Trophoblast cell (in vitro differentiated cells and primary cell): Measurements from ENCODE around the gene SCNM1.

Experiments
- DNase-seq, 2 donors: peaks; one replicate each; pipeline ENCODE4 v3.0.0-alpha.2; 2016
- H2AFZ ChIP-seq: 2 replicates; pipeline ENCODE4 v1.6.1; 2013; ENCODE audit warnings: low read length, moderate library complexity, mild to moderate bottlenecking; ENCODE audit not compliant: insufficient read depth, poor library complexity
- H2AK5ac ChIP-seq: 2 replicates; pipeline ENCODE4 v1.6.1; 2013; ENCODE audit warnings: mild to moderate bottlenecking, low read length
- H2BK120ac ChIP-seq: 2 replicates; pipeline ENCODE4 v1.6.1; 2013; ENCODE audit warnings: low read length, mild to moderate bottlenecking, moderate library complexity; ENCODE audit not compliant: insufficient read depth, poor library complexity
- H2BK12ac ChIP-seq: 2 replicates; pipeline ENCODE4 v1.6.1; 2013; ENCODE audit warnings: mild to moderate bottlenecking, low read length, moderate library complexity
- H2BK5ac ChIP-seq: 2 replicates; pipeline ENCODE4 v1.6.1; 2013; ENCODE audit warnings: low read length, low read depth, moderate library complexity, mild to moderate bottlenecking; ENCODE audit not compliant: poor library complexity
- H3K14ac ChIP-seq: 2 replicates; pipeline ENCODE4 v1.6.1; 2013; ENCODE audit warnings: mild to moderate bottlenecking, low read length
- H3K18ac ChIP-seq: 2 replicates; pipeline ENCODE4 v1.6.1; 2013; ENCODE audit warnings: mild to moderate bottlenecking, low read length
- H3K23ac ChIP-seq: 2 replicates; pipeline ENCODE4 v1.6.1; 2013; ENCODE audit warnings: low read length
- H3K27ac ChIP-seq: 2 replicates; pipeline ENCODE4 v1.5.1; 2013; ENCODE audit warnings: low read depth, mild to moderate bottlenecking, inconsistent platforms, low read length, moderate library complexity
- H3K27me3 ChIP-seq: 2 replicates; pipeline ENCODE4 v1.6.1; 2013; ENCODE audit warnings: inconsistent platforms, mild to moderate bottlenecking, low read length, moderate library complexity; ENCODE audit not compliant: insufficient read depth
- H3K36me3 ChIP-seq, 2 experiments: 1 replicate in 1 of 2; 2 replicates in 1 of 2; pipeline ENCODE4 v1.6.1; 2013; ENCODE audit warnings: low read length in 2 of 2, mild to moderate bottlenecking in 2 of 2, moderate library complexity in 1 of 2; ENCODE audit not compliant: insufficient read depth in 2 of 2, control insufficient read depth in 1 of 2
- H3K4ac ChIP-seq: 2 replicates; pipeline ENCODE4 v1.6.1; 2013; ENCODE audit warnings: low read depth, mild to moderate bottlenecking, low read length, moderate library complexity
- H3K4me1 ChIP-seq, 2 experiments: 1 replicate in 1 of 2; 2 replicates in 1 of 2; pipeline ENCODE4 v1.6.1; 2013; ENCODE audit warnings: low read length in 2 of 2, mild to moderate bottlenecking in 2 of 2, moderate library complexity in 1 of 2; ENCODE audit not compliant: insufficient read depth in 2 of 2, control insufficient read depth in 1 of 2
- H3K4me2 ChIP-seq: 2 replicates; pipeline ENCODE4 v1.6.1; 2013; ENCODE audit warnings: inconsistent platforms, mild to moderate bottlenecking, low read length, moderate library complexity
- H3K4me3 ChIP-seq: 2 replicates; pipeline ENCODE4 v1.5.1; 2013; ENCODE audit warnings: mild to moderate bottlenecking, low read depth, low read length, inconsistent platforms
- H3K79me1 ChIP-seq: one replicate; pipeline ENCODE4 v1.6.1; 2013; ENCODE audit warnings: low read length
- H3K79me2 ChIP-seq: 2 replicates; pipeline ENCODE4 v1.6.1; 2013; ENCODE audit warnings: low read length, mild to moderate bottlenecking; ENCODE audit not compliant: control insufficient read depth, insufficient read depth, poor library complexity
- H3K9ac ChIP-seq: 2 replicates; pipeline ENCODE4 v1.6.1; 2013; ENCODE audit warnings: mild to moderate bottlenecking, low read length
- H3K9me3 ChIP-seq: 2 replicates; pipeline ENCODE4 v1.6.1; 2013; ENCODE audit warnings: low read depth, mild to moderate bottlenecking, control low read depth, inconsistent platforms, low read length; ENCODE audit not compliant: insufficient read depth
- H4K12ac ChIP-seq: 2 replicates; pipeline ENCODE4 v1.6.1; 2013; ENCODE audit warnings: low read depth, mild to moderate bottlenecking, low read length, moderate library complexity
- H4K8ac ChIP-seq: 2 replicates; pipeline ENCODE4 v1.6.1; 2013; ENCODE audit warnings: low read depth, mild to moderate bottlenecking, low read length, moderate library complexity
- H4K91ac ChIP-seq: one replicate; pipeline ENCODE4 v1.6.1; 2013; ENCODE audit warnings: low read depth, mild to moderate bottlenecking, low read length, moderate library complexity
- WGBS: extraction: QIAGEN DNeasy Blood & Tissue Kit; methylation state at CpG from one replicate; pipeline ENCODE4 v1.1.7; 2013; ENCODE audit warnings: missing lambda C conversion rate; ENCODE audit not compliant: insufficient read length, insufficient coverage; ENCODE audit errors: extremely low coverage; 5-methylcytosine and 5-hydroxymethylcytosine counted together

Gene SCNM1

DNA sequence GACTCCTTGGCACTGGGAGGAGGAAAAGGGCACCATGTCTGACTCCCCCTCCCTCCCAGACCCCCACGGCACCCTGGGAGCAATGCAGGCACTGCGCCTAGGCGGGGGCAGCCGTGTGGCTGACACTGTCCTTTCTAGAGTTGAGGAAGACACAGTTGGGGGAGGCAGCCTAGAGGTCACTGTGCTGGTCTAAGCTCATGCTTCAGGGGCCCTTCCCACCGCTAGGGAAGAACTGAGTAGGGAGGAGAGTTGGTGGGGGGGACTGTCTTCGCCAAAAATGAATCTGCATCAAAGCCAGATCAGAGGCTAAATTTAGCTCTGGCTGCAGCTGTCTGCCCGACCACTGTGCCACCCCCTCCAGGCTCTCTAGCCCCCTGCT is 22.9 kb upstream of the SCNM1 start:
- peaks cover 8 to 15% of the 10 kb centered on the region in 2 experiments for H3K4me1 ChIP-seq
- no peaks in the 10 kb centered on the region for H3K9me3 ChIP-seq
- H3K18ac ChIP-seq: no peak overlapping the region
- no peak for DNase-seq
- no peaks in the 10 kb centered on the region for H3K79me2 ChIP-seq
- no peak overlapping the region for H3K23ac ChIP-seq
- no peak overlapping the region for H3K4me2 ChIP-seq
- H3K79me1 ChIP-seq: peaks cover 2% of the 10 kb centered on the region
- H2BK5ac ChIP-seq: no peak overlapping the region
- H3K14ac ChIP-seq: no peak overlapping the region
- whole genome bisulfite sequencing: no CpG with 5 or more reads among the region's 7 CpGs
- H2BK12ac ChIP-seq: no peak overlapping the region
- H4K91ac ChIP-seq: no peak overlapping the region
- H2AFZ ChIP-seq: no peak overlapping the region
- peaks cover 16% of the 10 kb centered on the region for H3K27me3 ChIP-seq
- no peak overlapping the region for H2AK5ac ChIP-seq
- H3K36me3 ChIP-seq: no peaks in the 10 kb centered on the region
- H3K27ac ChIP-seq: no peak overlapping the region
- H3K4me3 ChIP-seq: no peak overlapping the region
- no peak overlapping the region for H2BK120ac ChIP-seq
- H4K12ac ChIP-seq: no peak overlapping the region
- no peak overlapping the region for H3K9ac ChIP-seq
- no peak overlapping the region for H4K8ac ChIP-seq
- no peak overlapping the region for H3K4ac ChIP-seq

DNA sequence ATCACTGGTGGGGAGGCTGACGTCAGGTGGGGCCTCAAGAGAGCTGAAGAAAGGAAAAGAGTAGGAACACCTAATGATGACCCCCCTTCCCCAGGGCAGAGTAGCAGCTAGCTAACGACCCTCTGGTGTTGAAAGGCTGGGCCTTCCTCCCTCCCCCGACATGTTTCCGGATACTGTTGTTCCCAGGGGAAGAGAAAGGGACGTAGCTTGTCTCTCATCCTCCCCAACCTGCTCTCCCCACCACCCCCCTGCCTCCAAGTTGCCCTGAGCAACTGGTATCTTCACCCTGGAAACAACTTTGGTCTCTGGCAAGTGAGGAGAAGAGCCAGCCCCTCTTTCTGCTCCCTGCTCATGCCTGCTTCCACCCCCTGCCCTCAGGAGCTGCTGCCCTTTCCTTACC is 22.0 kb upstream of the SCNM1 start:
- Histone ChIP-seq H3K4ac (no peak overlapping the region), H3K27me3 (peaks cover 16% of the 10 kb centered on the region), H3K14ac (no peak overlapping the region), H2BK120ac (no peak overlapping the region), H4K8ac (no peak overlapping the region), H4K12ac (no peak overlapping the region), H2BK5ac (no peak overlapping the region), H3K79me1 (peaks cover 2% of the 10 kb centered on the region), H3K4me3 (no peak overlapping the region), H3K4me2 (no peak overlapping the region), H3K79me2 (no peaks in the 10 kb centered on the region), H3K18ac (no peak overlapping the region), H3K27ac (no peak overlapping the region), H3K23ac (no peak overlapping the region), H3K9me3 (no peaks in the 10 kb centered on the region), H2AFZ (no peak overlapping the region), H2BK12ac (no peak overlapping the region), H4K91ac (no peak overlapping the region), H3K36me3 (no peaks in the 10 kb centered on the region), H3K4me1 (peaks cover 8 to 15% of the 10 kb centered on the region in 2 experiments), H2AK5ac (no peak overlapping the region), H3K9ac (no peak overlapping the region)
- no CpG with 5 or more reads among the region's 5 CpGs for WGBS
- DNase-seq: no peak

DNA sequence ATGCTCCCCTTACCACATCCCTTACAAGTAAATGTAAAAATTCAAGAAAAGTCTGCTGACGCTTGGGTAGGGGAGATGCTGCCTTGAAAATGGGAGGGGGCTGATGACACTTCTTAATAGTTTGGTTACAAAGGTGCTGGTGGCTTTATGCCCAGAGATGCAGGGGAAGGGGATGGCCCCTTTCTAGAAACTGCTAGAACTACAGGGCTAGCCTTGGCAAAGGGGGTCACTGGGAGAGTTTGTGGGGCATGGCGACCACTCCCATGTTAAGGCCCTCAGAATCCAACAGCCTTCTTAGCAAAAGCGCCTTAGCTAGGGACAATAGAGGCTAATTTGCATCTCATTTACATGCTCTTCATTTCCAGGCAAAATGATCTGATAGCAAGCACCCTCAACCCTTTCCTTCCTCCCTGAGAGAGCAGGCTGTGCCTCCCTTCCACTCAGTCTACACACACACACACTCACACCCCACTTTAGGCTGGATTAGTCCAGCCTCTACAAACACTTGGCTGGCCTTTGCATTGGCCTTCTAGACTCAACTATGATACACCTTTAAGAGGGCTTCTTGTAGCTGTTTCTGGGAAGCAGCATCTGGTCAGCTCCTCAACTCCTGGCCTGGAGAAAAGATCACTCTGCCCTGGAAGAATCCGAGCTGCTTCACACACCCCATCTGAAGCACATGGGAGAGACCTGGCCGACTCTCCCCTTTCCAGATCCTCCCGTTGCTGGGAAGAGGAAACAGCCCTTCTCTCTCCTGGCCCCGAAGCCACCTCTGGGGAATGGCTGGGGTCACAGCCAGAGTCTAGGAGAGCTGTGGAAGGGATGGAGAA is 21.3 kb upstream of the SCNM1 start:
- Histone ChIP-seq H3K36me3 (no peaks in the 10 kb centered on the region), H4K12ac (no peak overlapping the region), H4K91ac (no peak overlapping the region), H3K9ac (no peak overlapping the region), H2BK5ac (no peak overlapping the region), H3K4me1 (peaks cover 8 to 15% of the 10 kb centered on the region in 2 experiments), H3K23ac (no peak overlapping the region), H3K27me3 (peaks cover 16% of the 10 kb centered on the region), H2AFZ (no peak overlapping the region), H2BK120ac (no peak overlapping the region), H4K8ac (no peak overlapping the region), H3K79me2 (no peaks in the 10 kb centered on the region), H2BK12ac (no peak overlapping the region), H3K4me2 (no peak overlapping the region), H3K4me3 (no peak overlapping the region), H3K4ac (no peak overlapping the region), H3K79me1 (peaks cover 2% of the 10 kb centered on the region), H2AK5ac (no peak overlapping the region), H3K9me3 (no peaks in the 10 kb centered on the region), H3K18ac (no peak overlapping the region), H3K27ac (no peak overlapping the region), H3K14ac (no peak overlapping the region)
- no CpG with 5 or more reads among the region's 7 CpGs for WGBS
- no peak for DNase-seq

DNA sequence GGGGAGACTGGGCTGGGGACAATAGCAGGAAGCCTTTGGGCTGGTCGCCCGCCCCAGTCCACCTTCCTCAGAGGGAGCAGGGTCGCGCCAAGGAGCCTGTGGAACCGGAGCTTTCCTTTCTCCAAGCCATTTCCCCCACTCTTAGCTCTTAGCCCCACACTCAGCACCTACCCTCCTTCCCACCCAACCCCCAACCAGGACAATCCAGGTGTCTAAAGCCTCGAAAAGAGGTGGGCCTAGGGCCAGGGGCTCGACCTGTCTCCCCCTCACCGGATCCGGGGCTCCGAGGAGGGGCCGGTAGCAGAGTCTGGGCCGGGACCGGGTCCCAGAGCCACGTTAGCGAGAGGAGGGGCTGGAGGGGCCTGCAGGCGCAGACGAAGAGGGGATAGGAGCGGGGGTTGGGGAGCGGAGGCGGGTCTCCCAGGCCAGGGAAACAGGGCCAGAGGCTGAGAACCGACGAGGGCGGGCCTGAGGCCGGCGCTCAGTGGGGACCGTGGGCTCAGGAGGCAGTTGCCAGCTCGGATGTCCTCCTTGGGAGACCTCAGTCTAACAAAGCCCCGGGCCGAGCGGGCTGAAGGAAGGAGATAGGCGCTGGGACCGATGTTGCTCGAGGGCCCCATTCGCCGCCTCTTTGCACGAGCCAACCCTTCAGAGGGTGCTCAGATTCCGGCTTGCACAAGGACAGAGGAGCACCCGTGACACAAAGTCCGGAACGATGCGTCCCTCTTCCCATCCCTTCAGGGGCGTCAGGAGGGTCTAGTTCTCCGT is 20.5 kb upstream of the SCNM1 start:
- Histone ChIP-seq H3K27ac (no peak overlapping the region), H3K4me2 (peak overlapping the region; percentile 92), H3K18ac (no peak overlapping the region), H3K4ac (no peak overlapping the region), H3K9me3 (no peaks in the 10 kb centered on the region), H3K79me1 (peaks cover 2% of the 10 kb centered on the region), H3K4me3 (peak overlapping the region; percentile 82), H2AK5ac (no peak overlapping the region), H4K91ac (no peak overlapping the region), H2BK5ac (no peak overlapping the region), H2BK12ac (no peak overlapping the region), H3K27me3 (peaks cover 16% of the 10 kb centered on the region), H3K79me2 (no peaks in the 10 kb centered on the region), H3K23ac (no peak overlapping the region), H4K12ac (no peak overlapping the region), H3K14ac (no peak overlapping the region), H4K8ac (no peak overlapping the region), H2BK120ac (no peak overlapping the region), H3K4me1 (peaks cover 8 to 15% of the 10 kb centered on the region in 2 experiments), H3K36me3 (no peaks in the 10 kb centered on the region), H3K9ac (no peak overlapping the region), H2AFZ (peak overlapping the region; percentile 50)
- no CpG with 5 or more reads among the region's 43 CpGs for WGBS
- DNase-seq: peak in 1 of 2 donors; percentile 26
